NCI-H1092 treated with DMSO at 0.1 percent for 48 hours (cell line): Measurements from ENCODE around the gene UBALD2.
"Not testable (repeated sequence)": the region's sequence is repeated elsewhere in the genome, so short reads cannot be mapped to it uniquely, and the experiment has no call there.

ENCODE experiments used
- DNase-seq: peaks from one replicate; lab custom pipeline; 2025; lab: John Stamatoyannopoulos, UW

The UBALD2 gene

GRCh38 chr17:76266244-76266938, 1.2 kb downstream of the UBALD2 start:
- DNase-seq, result no peak

GRCh38 chr17:76267051-76267576, 2.0 kb downstream of the UBALD2 start:
- no peak for DNase-seq

GRCh38 chr17:76267581-76268001, 2.4 kb downstream of the UBALD2 start:
- DNase-seq, result not testable (repeated sequence)

GRCh38 chr17:76268015-76268749, 3.0 kb downstream of the UBALD2 start:
- no peak for DNase-seq

- no peak for DNase-seq
Observed at GRCh38 chr17:76268991-76269981, 4.1 kb downstream of the UBALD2 start.

- DNase-seq, result no peak
Observed at GRCh38 chr17:76270127-76270592, 5.0 kb downstream of the UBALD2 start.

GRCh38 chr17:76270770-76271668, 5.9 kb downstream of the UBALD2 start:
- DNase-seq, result no peak

GRCh38 chr17:76271669-76272540, 6.8 kb downstream of the UBALD2 start:
- DNase-seq, result no peak

- DNase-seq, result no peak
Observed at GRCh38 chr17:76272541-76273444, 7.6 kb downstream of the UBALD2 start.

GRCh38 chr17:76273445-76274111, 8.4 kb downstream of the UBALD2 start:
- DNase-seq, result no peak

GRCh38 chr17:76274112-76274956, 9.2 kb downstream of the UBALD2 start:
- DNase-seq, result no peak

- no peak for DNase-seq
Observed at GRCh38 chr17:76275382-76276068, 10.4 kb downstream of the UBALD2 start.

- no peak for DNase-seq
Observed at GRCh38 chr17:76276069-76276431, 10.9 kb downstream of the UBALD2 start.

GRCh38 chr17:76276461-76277299, 11.5 kb downstream of the UBALD2 start:
- DNase-seq, result no peak

- no peak for DNase-seq
Observed at GRCh38 chr17:76277300-76278267, 12.4 kb downstream of the UBALD2 start.
